ENCODE data around the gene CCDC9B.
A peak's percentile ranks its signal among the peaks of the same experiment; 100 is the strongest.

The CCDC9B gene

GRCh38 chr15:40372981-40373380 lies 32.2 kb upstream of the CCDC9B start:
- Histone ChIP-seq H3K27ac (replicated peaks) (no peak overlapping the region), H3K4me3 (replicated peaks; ENCODE audit: insufficient read depth, low read length) (no peak overlapping the region), H3K27me3 (ENCODE audit: insufficient read depth, poor library complexity, severe bottlenecking) (no peaks in the 10 kb centered on the region)
- DNase-seq (ENCODE audit: low read depth in 1 of 2, low spot score in 1 of 2), result peak in 1 of 2 experiments; percentile 12
- no peak for TF ChIP-seq GABPA (IDR thresholded peaks at IDR 0.05; ENCODE audit: low read depth)
- TF ChIP-seq POLR2AphosphoS5 (IDR thresholded peaks at IDR 0.05; ENCODE audit: low read depth), result no peak
- no peak for TF ChIP-seq REST (IDR thresholded peaks at IDR 0.05; ENCODE audit: insufficient replicate concordance, low read depth)
- no peak for TF ChIP-seq CTCF (IDR thresholded peaks at IDR 0.05; ENCODE audit: insufficient read depth, low read length)
- peak; percentile 79 for TF ChIP-seq SPI1 (IDR thresholded peaks at IDR 0.05; ENCODE audit: borderline replicate concordance, low read depth)

- TF ChIP-seq REST (IDR thresholded peaks at IDR 0.05; ENCODE audit: insufficient replicate concordance, low read depth), result no peak
- TF ChIP-seq CTCF (IDR thresholded peaks at IDR 0.05; ENCODE audit: insufficient read depth, low read length), result no peak
- TF ChIP-seq POLR2AphosphoS5 (IDR thresholded peaks at IDR 0.05; ENCODE audit: low read depth), result no peak
- TF ChIP-seq GABPA (IDR thresholded peaks at IDR 0.05; ENCODE audit: low read depth), result no peak
- TF ChIP-seq SPI1 (IDR thresholded peaks at IDR 0.05; ENCODE audit: borderline replicate concordance, low read depth), result no peak
- Histone ChIP-seq H3K27me3 (ENCODE audit: insufficient read depth, poor library complexity, severe bottlenecking) (no peaks in the 10 kb centered on the region), H3K27ac (replicated peaks) (no peak overlapping the region), H3K4me3 (replicated peaks; ENCODE audit: insufficient read depth, low read length) (no peak overlapping the region)
- no peak for DNase-seq (ENCODE audit: low read depth in 1 of 2, low spot score in 1 of 2)
Observed at GRCh38 chr15:40369971-40370370, 29.2 kb upstream of the CCDC9B start.

GRCh38 chr15:40369474-40369869 lies 28.7 kb upstream of the CCDC9B start:
- DNase-seq (ENCODE audit: low read depth in 1 of 2, low spot score in 1 of 2), result no peak
- Histone ChIP-seq H3K4me3 (replicated peaks; ENCODE audit: insufficient read depth, low read length) (no peak overlapping the region), H3K27ac (replicated peaks) (no peak overlapping the region), H3K27me3 (ENCODE audit: insufficient read depth, poor library complexity, severe bottlenecking) (no peaks in the 10 kb centered on the region)
- no peak for TF ChIP-seq REST (IDR thresholded peaks at IDR 0.05; ENCODE audit: insufficient replicate concordance, low read depth)
- no peak for TF ChIP-seq SPI1 (IDR thresholded peaks at IDR 0.05; ENCODE audit: borderline replicate concordance, low read depth)
- TF ChIP-seq CTCF (IDR thresholded peaks at IDR 0.05; ENCODE audit: insufficient read depth, low read length), result no peak
- TF ChIP-seq GABPA (IDR thresholded peaks at IDR 0.05; ENCODE audit: low read depth), result no peak
- TF ChIP-seq POLR2AphosphoS5 (IDR thresholded peaks at IDR 0.05; ENCODE audit: low read depth), result no peak

All from HL-60 (cell line).